Cardiac septum (tissue), 1 donor: ENCODE data around the gene PRKCH. TPM values are rescaled to one million over a fixed set of nuclear protein-coding genes. Genes with fewer than 3 reads are reported as not detected.

ENCODE experiments used
- DNase-seq: peaks from one replicate; pipeline ENCODE4 v3.0.0-alpha.2; 2020; ENCODE audit warnings: low spot score
- intact Hi-C: fragments of 100-400 bp; cut with DNase I; formaldehyde crosslinking; loops from one replicate; pipeline ENCODE4 v1.14.0; 2022
- total RNA-seq: library from RNA; stranded (reverse); fragmentation: NEBNext Ultra II Directional; extraction: Animal tissue kit (Norgen Biotek cat#: 25700); gene quantifications from one replicate; pipeline ENCODE4 v1.2.1, GENCODE V29; 2021
- donor health status: DM: no; HTN: no; CAD: no.

Gene PRKCH
- total RNA-seq, 1 donor from 2014 or later: 17.0 TPM

GRCh38 chr14:61380984-61381383 is 59.6 kb downstream of the PRKCH start:
- intact Hi-C loops: no loop called here

GRCh38 chr14:61381553-61381952 is 60.2 kb downstream of the PRKCH start:
- no peak for DNase-seq
- intact Hi-C loops: no loop called here

More at GRCh38 chr14:61380984-61381383, 59.6 kb downstream of the PRKCH start:
- DNase-seq: no peak

- DNase-seq: no peak
Measured at GRCh38 chr14:61382842-61383241, 61.5 kb downstream of the PRKCH start.

GRCh38 chr14:61385002-61385685 is 63.8 kb downstream of the PRKCH start:
- intact Hi-C loops: no loop called here
- DNase-seq: no peak

More at GRCh38 chr14:61382842-61383241, 61.5 kb downstream of the PRKCH start:
- intact Hi-C loops: no loop called here

GRCh38 chr14:61386173-61386772 is 64.9 kb downstream of the PRKCH start:
- intact Hi-C loops: no loop called here
- no peak for DNase-seq

- intact Hi-C loops: no loop called here
- DNase-seq: no peak
Measured at GRCh38 chr14:61387076-61387475, 65.7 kb downstream of the PRKCH start.

- intact Hi-C loops: no loop called here
Measured at GRCh38 chr14:61388173-61388975, 67.0 kb downstream of the PRKCH start.

GRCh38 chr14:61388976-61389576 is 67.7 kb downstream of the PRKCH start:
- no peak for DNase-seq
- intact Hi-C loops: no loop called here

More at GRCh38 chr14:61388173-61388975, 67.0 kb downstream of the PRKCH start:
- DNase-seq: no peak

GRCh38 chr14:61391119-61391518 is 69.7 kb downstream of the PRKCH start:
- intact Hi-C loops: no loop called here
- no peak for DNase-seq

- no peak for DNase-seq
- intact Hi-C loops: no loop called here
Measured at GRCh38 chr14:61392297-61392696, 70.9 kb downstream of the PRKCH start.

GRCh38 chr14:61394542-61394941 is 73.2 kb downstream of the PRKCH start:
- intact Hi-C loops: no loop called here
- no peak for DNase-seq

GRCh38 chr14:61395115-61395725 is 73.8 kb downstream of the PRKCH start:
- DNase-seq: no peak
- intact Hi-C loops: no loop called here

GRCh38 chr14:61396279-61396678 is 74.9 kb downstream of the PRKCH start:
- intact Hi-C loops: no loop called here
- DNase-seq: no peak

GRCh38 chr14:61396694-61397093 is 75.3 kb downstream of the PRKCH start:
- intact Hi-C loops: no loop called here
- no peak for DNase-seq

- intact Hi-C loops: no loop called here
- DNase-seq: no peak
Measured at GRCh38 chr14:61397615-61398014, 76.2 kb downstream of the PRKCH start.

GRCh38 chr14:61398221-61398620 is 76.8 kb downstream of the PRKCH start:
- intact Hi-C loops: no loop called here
- DNase-seq: no peak

GRCh38 chr14:61399365-61399764 is 78.0 kb downstream of the PRKCH start:
- intact Hi-C loops: no loop called here

GRCh38 chr14:61401461-61401860 is 80.1 kb downstream of the PRKCH start:
- intact Hi-C loops: no loop called here
- DNase-seq: no peak

More at GRCh38 chr14:61399365-61399764, 78.0 kb downstream of the PRKCH start:
- DNase-seq: no peak

GRCh38 chr14:61403411-61403810 is 82.0 kb downstream of the PRKCH start:
- intact Hi-C loops: no loop called here

GRCh38 chr14:61404637-61405036 is 83.3 kb downstream of the PRKCH start:
- DNase-seq: no peak
- intact Hi-C loops: no loop called here

More at GRCh38 chr14:61403411-61403810, 82.0 kb downstream of the PRKCH start:
- DNase-seq: no peak
